Loucy (cell line): ENCODE results near the gene BACH2.

Experiments
- EZH2phosphoT487 ChIP-seq: fragments of 200-600 bp; IDR thresholded peaks from 2 replicates; pipeline ENCODE4 v1.6.1; 2018; ENCODE audit warnings: antibody characterized with exemption, mild to moderate bottlenecking, moderate library complexity, borderline replicate concordance
- TF ChIP-seq, protein P1 (sequence below): fragments of 200-600 bp; sonication (generic); conservative IDR thresholded peaks from 2 replicates; pipeline ENCODE4 v1.5.1; 2014; ENCODE audit warnings: mild to moderate bottlenecking, antibody characterized with exemption, low read length

GRCh38 chr6:89940225-89941027 is 356.2 kb downstream of the BACH2 start:
- TF ChIP-seq, protein P1, sequence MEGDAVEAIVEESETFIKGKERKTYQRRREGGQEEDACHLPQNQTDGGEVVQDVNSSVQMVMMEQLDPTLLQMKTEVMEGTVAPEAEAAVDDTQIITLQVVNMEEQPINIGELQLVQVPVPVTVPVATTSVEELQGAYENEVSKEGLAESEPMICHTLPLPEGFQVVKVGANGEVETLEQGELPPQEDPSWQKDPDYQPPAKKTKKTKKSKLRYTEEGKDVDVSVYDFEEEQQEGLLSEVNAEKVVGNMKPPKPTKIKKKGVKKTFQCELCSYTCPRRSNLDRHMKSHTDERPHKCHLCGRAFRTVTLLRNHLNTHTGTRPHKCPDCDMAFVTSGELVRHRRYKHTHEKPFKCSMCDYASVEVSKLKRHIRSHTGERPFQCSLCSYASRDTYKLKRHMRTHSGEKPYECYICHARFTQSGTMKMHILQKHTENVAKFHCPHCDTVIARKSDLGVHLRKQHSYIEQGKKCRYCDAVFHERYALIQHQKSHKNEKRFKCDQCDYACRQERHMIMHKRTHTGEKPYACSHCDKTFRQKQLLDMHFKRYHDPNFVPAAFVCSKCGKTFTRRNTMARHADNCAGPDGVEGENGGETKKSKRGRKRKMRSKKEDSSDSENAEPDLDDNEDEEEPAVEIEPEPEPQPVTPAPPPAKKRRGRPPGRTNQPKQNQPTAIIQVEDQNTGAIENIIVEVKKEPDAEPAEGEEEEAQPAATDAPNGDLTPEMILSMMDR = peak; percentile 87
- no peak for TF ChIP-seq EZH2phosphoT487
